Neural cell (in vitro differentiated cells): Measurements from ENCODE around the gene LRIG1.

Experiments
- EZH2 ChIP-seq: fragments of 200-600, 300-800 bp; shearing (Covaris generic), sonication (generic); IDR thresholded peaks from 2 replicates; pipeline ENCODE4 v1.6.1; 2014; ENCODE audit warnings: antibody characterized with exemption, low read length, borderline replicate concordance, mild to moderate bottlenecking; ENCODE audit not compliant: insufficient read depth, poor library complexity, severe bottlenecking
- POLR2AphosphoS5 ChIP-seq: IDR thresholded peaks from 2 replicates; pipeline ENCODE4 v1.6.1; 2012
- RAD21 ChIP-seq: fragments of 450-650 bp; conservative IDR thresholded peaks from 2 replicates; pipeline ENCODE4 v1.6.1; 2014; ENCODE audit warnings: antibody characterized with exemption, mild to moderate bottlenecking, moderate library complexity

GRCh38 chr3:66397745-66398144, 103.1 kb downstream of the LRIG1 start:
- TF ChIP-seq RAD21 (no peak), POLR2AphosphoS5 (no peak), EZH2 (no peak)
